Head of caudate nucleus (tissue), 42 donors: ENCODE measurements around the gene FZD7.
A peak's percentile ranks its signal among the peaks of the same experiment; 100 is the strongest.

Experiments used
- DNase-seq, 42 donors: peaks; one replicate each; pipeline versions ENCODE4 v3.0.0 to v3.0.0-alpha.2; 2020 to 2021; ENCODE audit warnings: mixed read lengths in 7 of 42
- intact Hi-C: fragments of 100-400 bp; cut with DNase I; formaldehyde crosslinking; loops from one replicate; pipeline ENCODE4 v1.15.0; 2022

The FZD7 gene

GRCh38 chr2:202007983-202008354 is 25.7 kb upstream of the FZD7 start:
- DNase-seq: no peak
- intact Hi-C loops: no loop called here

- intact Hi-C loops: no loop called here
- peak in 18 of 42 donors; percentile 14 to 54 (median 24) for DNase-seq
These were observed 24.6 kb upstream of the FZD7 start for GRCh38 chr2:202009019-202009481.

- intact Hi-C loops: no loop called here
These were observed 24.1 kb upstream of the FZD7 start for GRCh38 chr2:202009581-202009980.

GRCh38 chr2:202014318-202014717 is 19.3 kb upstream of the FZD7 start:
- intact Hi-C loops: no loop called here
- DNase-seq: no peak

More at GRCh38 chr2:202009581-202009980, 24.1 kb upstream of the FZD7 start:
- no peak for DNase-seq

- intact Hi-C loops: no loop called here
- DNase-seq: no peak
These were observed 18.9 kb upstream of the FZD7 start for GRCh38 chr2:202014759-202015211.

- DNase-seq: no peak
- intact Hi-C loops: no loop called here
These were observed 18.2 kb upstream of the FZD7 start for GRCh38 chr2:202015471-202015870.

- intact Hi-C loops: no loop called here
- DNase-seq: no peak
These were observed 17.0 kb upstream of the FZD7 start for GRCh38 chr2:202016579-202017227.

- no peak for DNase-seq
- intact Hi-C loops: no loop called here
These were observed 15.7 kb upstream of the FZD7 start for GRCh38 chr2:202017940-202018339.

GRCh38 chr2:202018950-202019349 is 14.7 kb upstream of the FZD7 start:
- DNase-seq: no peak
- intact Hi-C loops: no loop called here

- no peak for DNase-seq
- intact Hi-C loops: no loop called here
These were observed 13.8 kb upstream of the FZD7 start for GRCh38 chr2:202019689-202020450.

GRCh38 chr2:202022755-202023154 is 10.9 kb upstream of the FZD7 start:
- DNase-seq: no peak
- intact Hi-C loops: no loop called here

GRCh38 chr2:202023198-202023903 is 10.3 kb upstream of the FZD7 start:
- DNase-seq: no peak
- intact Hi-C loops: no loop called here

- no peak for DNase-seq
- intact Hi-C loops: no loop called here
These were observed 9.8 kb upstream of the FZD7 start for GRCh38 chr2:202023904-202024266.

- intact Hi-C loops: no loop called here
- DNase-seq: no peak
These were observed 8.8 kb upstream of the FZD7 start for GRCh38 chr2:202024871-202025270.

- DNase-seq: no peak
- intact Hi-C loops: no loop called here
These were observed 7.8 kb upstream of the FZD7 start for GRCh38 chr2:202025816-202026215.

- no peak for DNase-seq
- intact Hi-C loops: no loop called here
These were observed 7.1 kb upstream of the FZD7 start for GRCh38 chr2:202026507-202026906.

- DNase-seq: no peak
- intact Hi-C loops: loop anchor here (10.0 kb wide), 1 partner anchor 176 kb away; no protein-coding TSS in a partner anchor
These were observed 3.0 kb upstream of the FZD7 start for GRCh38 chr2:202030691-202031090.

GRCh38 chr2:202031246-202031951 is 2.3 kb upstream of the FZD7 start:
- intact Hi-C loops: loop anchor here (10.0 kb wide), 1 partner anchor 177 kb away; no protein-coding TSS in a partner anchor
- DNase-seq: no peak

- peak in 24 of 42 donors; percentile 5 to 57 (median 34) for DNase-seq
These were observed 774 bp upstream of the FZD7 start for GRCh38 chr2:202032846-202033316.

More at GRCh38 chr2:202032846-202033316, 774 bp upstream of the FZD7 start:
- intact Hi-C loops: loop anchor here (10.0 kb wide), 1 partner anchor 178 kb away; no protein-coding TSS in a partner anchor
